ENCODE measurements around the gene PSEN2.

- TF ChIP-seq CTCF (conservative IDR thresholded peaks at IDR 0.05; ENCODE audit: low read length) (no peak), EZH2phosphoT487 (IDR thresholded peaks at IDR 0.05; ENCODE audit: borderline replicate concordance, low read depth, low read length) (no peak)
These were observed 24.4 kb downstream of the PSEN2 start for GRCh38 chr1:226894826-226895225.
